Caco-2 (cell line): ENCODE data around the gene IL1F10. TPM values are rescaled to one million over a fixed set of nuclear protein-coding genes. Genes with fewer than 3 reads are reported as not detected.

Experiments
- BruUV-seq: library from RNA; stranded (reverse); fragments of 400-500 nt; replicated peaks from 2 replicates; lab custom pipeline; 2021; lab: Mats Ljungman, UMichigan
- CTCF ChIA-PET: fragments of 300-600 bp; sonication (Branson Sonifier 250); formaldehyde crosslinking; loops from one replicate; lab custom pipeline; 2022; ENCODE audit warnings: antibody characterized with exemption; lab: Charles Lee
- POLR2A ChIA-PET: fragments of 300-600 bp; sonication (Branson Sonifier 250); formaldehyde crosslinking; loops from one replicate; lab custom pipeline; 2022; ENCODE audit warnings: antibody characterized with exemption; lab: Charles Lee
- DNase-seq, 2 experiments: peaks; one replicate each; pipeline versions ENCODE4 v3.0.0 to v3.0.0-alpha.2; 2020 to 2022
- H3K27me3 ChIP-seq: replicated peaks from 2 replicates; pipeline ENCODE4 v1.6.0; 2011; ENCODE audit warnings: low read length; ENCODE audit not compliant: control insufficient read depth, insufficient read depth
- H3K36me3 ChIP-seq: 2 replicates; pipeline ENCODE4 v1.5.1; 2011; ENCODE audit warnings: low read length; ENCODE audit not compliant: control insufficient read depth, insufficient read depth
- H3K4me1 ChIP-seq: fragments of 250-450 bp; sonication (Bioruptor Pico); 2 replicates; pipeline ENCODE4 v1.5.1; 2020; ENCODE audit warnings: mild to moderate bottlenecking
- H3K4me3 ChIP-seq: 2 replicates; pipeline ENCODE4 v1.5.1; 2011; ENCODE audit warnings: low read depth, mild to moderate bottlenecking, control low read depth, low read length
- H3K9me3 ChIP-seq: fragments of 250-450 bp; sonication (Bioruptor Pico); 2 replicates; pipeline ENCODE4 v1.5.1; 2020; ENCODE audit warnings: mild to moderate bottlenecking, moderate library complexity
- H3K27ac Mint-ChIP-seq: one replicate; pipeline ENCODE4 v1.8.0; 2022; ENCODE audit warnings: mixed read lengths; ENCODE audit not compliant: unreplicated experiment
- H3K27me3 Mint-ChIP-seq: one replicate; pipeline ENCODE4 v1.8.0; 2022; ENCODE audit warnings: mixed read lengths; ENCODE audit not compliant: insufficient read depth, unreplicated experiment
- H3K36me3 Mint-ChIP-seq: one replicate; pipeline ENCODE4 v1.8.0; 2022; ENCODE audit warnings: mild to moderate bottlenecking, mixed read lengths; ENCODE audit not compliant: insufficient read depth, unreplicated experiment
- H3K4me1 Mint-ChIP-seq: one replicate; pipeline ENCODE4 v1.8.0; 2022; ENCODE audit warnings: low read depth, mixed read lengths; ENCODE audit not compliant: unreplicated experiment
- H3K4me3 Mint-ChIP-seq: one replicate; pipeline ENCODE4 v1.8.0; 2022; ENCODE audit warnings: mild to moderate bottlenecking, moderate library complexity, mixed read lengths; ENCODE audit not compliant: unreplicated experiment
- H3K9me3 Mint-ChIP-seq: one replicate; pipeline ENCODE4 v1.8.0; 2022; ENCODE audit warnings: mixed read lengths; ENCODE audit not compliant: unreplicated experiment
- intact Hi-C: fragments of 100-400 bp; cut with micrococcal nuclease; formaldehyde crosslinking; loops from one replicate; pipeline ENCODE4 v1.10.0; 2022; ENCODE audit not compliant: unreplicated experiment
- total RNA-seq: library from RNA; stranded (reverse); gene quantifications from 2 replicates; pipeline ENCODE4 v1.2.3, GENCODE V29; 2022
- TF ChIP-seq, protein P1 (sequence below), 2 experiments: fragments of 200-600 bp in 1 of 2; IDR thresholded peaks; 1 replicate in 1 of 2; 2 replicates in 1 of 2; pipeline versions ENCODE4 v1.5.1 to v1.8.0; 2011 to 2022; ENCODE audit warnings: antibody characterized with exemption in 1 of 2, control low read depth in 1 of 2, inconsistent platforms in 1 of 2, low read depth in 1 of 2, low read length in 1 of 2, mild to moderate bottlenecking in 1 of 2, moderate library complexity in 1 of 2; ENCODE audit not compliant: insufficient read depth in 1 of 2, severe bottlenecking in 1 of 2, unreplicated experiment in 1 of 2

IL1F10 gene
- total RNA-seq, 1 experiment from 2014 or later, result not detected

DNA sequence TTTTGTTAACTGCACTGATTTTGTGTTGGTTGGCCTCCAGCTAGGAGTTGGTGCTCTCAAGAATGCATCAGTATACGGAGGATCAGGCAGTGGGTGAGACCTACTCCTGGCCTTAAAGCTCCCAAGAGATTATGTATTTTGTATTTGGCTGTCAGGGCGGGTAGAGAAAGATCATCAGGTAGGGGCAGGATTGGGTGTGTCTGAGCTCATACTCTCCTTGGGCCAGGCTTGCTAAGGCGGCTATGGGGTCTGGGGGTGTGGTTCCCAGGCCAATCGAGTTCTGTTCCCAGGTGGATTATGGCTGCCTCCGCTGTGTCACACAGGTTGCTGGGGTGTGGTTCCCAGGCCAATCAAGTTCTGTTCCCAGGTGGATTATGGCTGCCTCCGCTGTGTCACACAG, 30.8 kb downstream of the IL1F10 start:
- Mint-ChIP-seq H3K27ac (no peak overlapping the region), H3K4me3 (no peak overlapping the region), H3K27me3 (no peaks in the 10 kb centered on the region), H3K9me3 (peaks cover 13% of the 10 kb centered on the region), H3K36me3 (no peaks in the 10 kb centered on the region), H3K4me1 (peaks cover 8% of the 10 kb centered on the region)
- ChIA-PET POLR2A (no interaction called here), CTCF (no interaction called here)
- Histone ChIP-seq H3K9me3 (peaks cover 15% of the 10 kb centered on the region), H3K27me3 (no peaks in the 10 kb centered on the region), H3K4me1 (peaks cover 5% of the 10 kb centered on the region), H3K36me3 (no peaks in the 10 kb centered on the region), H3K4me3 (no peak overlapping the region)
- DNase-seq, result no peak
- intact Hi-C loops, result no loop called here
- TF ChIP-seq, protein P1, sequence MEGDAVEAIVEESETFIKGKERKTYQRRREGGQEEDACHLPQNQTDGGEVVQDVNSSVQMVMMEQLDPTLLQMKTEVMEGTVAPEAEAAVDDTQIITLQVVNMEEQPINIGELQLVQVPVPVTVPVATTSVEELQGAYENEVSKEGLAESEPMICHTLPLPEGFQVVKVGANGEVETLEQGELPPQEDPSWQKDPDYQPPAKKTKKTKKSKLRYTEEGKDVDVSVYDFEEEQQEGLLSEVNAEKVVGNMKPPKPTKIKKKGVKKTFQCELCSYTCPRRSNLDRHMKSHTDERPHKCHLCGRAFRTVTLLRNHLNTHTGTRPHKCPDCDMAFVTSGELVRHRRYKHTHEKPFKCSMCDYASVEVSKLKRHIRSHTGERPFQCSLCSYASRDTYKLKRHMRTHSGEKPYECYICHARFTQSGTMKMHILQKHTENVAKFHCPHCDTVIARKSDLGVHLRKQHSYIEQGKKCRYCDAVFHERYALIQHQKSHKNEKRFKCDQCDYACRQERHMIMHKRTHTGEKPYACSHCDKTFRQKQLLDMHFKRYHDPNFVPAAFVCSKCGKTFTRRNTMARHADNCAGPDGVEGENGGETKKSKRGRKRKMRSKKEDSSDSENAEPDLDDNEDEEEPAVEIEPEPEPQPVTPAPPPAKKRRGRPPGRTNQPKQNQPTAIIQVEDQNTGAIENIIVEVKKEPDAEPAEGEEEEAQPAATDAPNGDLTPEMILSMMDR (IDR thresholded peaks at IDR 0.05; ENCODE audit: insufficient read depth in 1 of 2, low read depth in 1 of 2, low read length in 1 of 2, severe bottlenecking in 1 of 2, unreplicated experiment in 1 of 2), result no peak
- BruUV-seq, result no TSS peak

DNA sequence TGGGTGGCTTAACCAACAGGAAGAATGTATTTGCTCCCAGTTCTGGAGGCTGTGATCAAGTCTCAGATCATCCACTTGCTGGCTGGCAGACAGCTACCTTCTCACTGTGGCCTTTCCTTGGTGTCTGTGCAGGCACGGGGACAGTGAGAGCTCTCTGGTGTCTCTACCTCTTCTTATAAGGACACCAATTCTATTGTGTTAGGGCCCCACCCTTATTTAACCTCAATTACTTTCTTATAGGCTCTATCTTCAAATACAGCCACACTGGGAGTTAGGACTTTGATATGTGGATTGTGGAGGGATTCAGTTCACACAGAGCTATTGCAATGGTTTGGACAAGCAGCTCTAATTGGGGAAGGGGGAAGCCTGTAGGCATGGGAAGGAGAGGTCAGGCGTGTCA, 34.4 kb downstream of the IL1F10 start:
- Histone ChIP-seq H3K27me3 (no peaks in the 10 kb centered on the region), H3K4me1 (peaks cover 5% of the 10 kb centered on the region), H3K9me3 (0 out of 2 replicates have a peak, but pooled peaks cover 8% of the 10 kb centered on the region), H3K36me3 (no peaks in the 10 kb centered on the region), H3K4me3 (no peak overlapping the region)
- H3K36me3 Mint-ChIP-seq, result no peaks in the 10 kb centered on the region
- TF ChIP-seq, protein P1 (IDR thresholded peaks at IDR 0.05; ENCODE audit: insufficient read depth in 1 of 2, low read depth in 1 of 2, low read length in 1 of 2, severe bottlenecking in 1 of 2, unreplicated experiment in 1 of 2), result no peak
- intact Hi-C loops, result no loop called here
- ChIA-PET CTCF (interaction anchor here (1.3 kb wide), 1 partner anchor 36 kb away, joined by 4 read pairs; no protein-coding TSS in a partner anchor), POLR2A (no interaction called here)
- no TSS peak for BruUV-seq
- no peaks in the 10 kb centered on the region for H3K27me3 Mint-ChIP-seq
- H3K4me3 Mint-ChIP-seq, result no peak overlapping the region
- peaks cover 13% of the 10 kb centered on the region for H3K9me3 Mint-ChIP-seq
- DNase-seq, result no peak
- peaks cover 8% of the 10 kb centered on the region for H3K4me1 Mint-ChIP-seq
- H3K27ac Mint-ChIP-seq, result no peak overlapping the region

DNA sequence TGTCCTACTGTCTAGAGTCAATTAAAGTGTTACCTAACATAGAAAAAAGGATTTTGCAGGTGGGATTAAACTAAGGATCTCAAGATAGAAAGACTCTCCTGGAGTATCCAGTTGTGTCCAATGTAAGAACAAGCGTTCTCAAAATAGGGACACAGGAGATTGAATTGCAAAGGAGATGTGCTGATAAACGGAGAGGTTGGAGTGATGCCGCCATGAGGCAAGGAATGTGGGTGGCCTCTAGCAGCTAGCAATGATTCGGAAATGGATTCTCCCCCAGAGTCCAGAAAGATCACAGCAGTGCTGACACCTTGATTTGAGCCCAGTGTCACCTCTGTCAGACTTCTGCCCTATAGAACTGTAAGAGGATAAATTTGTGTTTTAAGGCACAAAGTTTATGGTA, 35.5 kb downstream of the IL1F10 start:
- Mint-ChIP-seq H3K9me3 (peaks cover 1% of the 10 kb centered on the region), H3K27ac (no peak overlapping the region), H3K36me3 (no peaks in the 10 kb centered on the region), H3K27me3 (no peaks in the 10 kb centered on the region), H3K4me3 (no peak overlapping the region), H3K4me1 (peaks cover 10% of the 10 kb centered on the region)
- DNase-seq, result no peak
- TF ChIP-seq, protein P1 (IDR thresholded peaks at IDR 0.05; ENCODE audit: insufficient read depth in 1 of 2, low read depth in 1 of 2, low read length in 1 of 2, severe bottlenecking in 1 of 2, unreplicated experiment in 1 of 2), result no peak
- Histone ChIP-seq H3K4me1 (peaks cover 5% of the 10 kb centered on the region), H3K36me3 (no peaks in the 10 kb centered on the region), H3K9me3 (0 out of 2 replicates have a peak, but pooled peaks cover 4% of the 10 kb centered on the region), H3K27me3 (no peaks in the 10 kb centered on the region), H3K4me3 (no peak overlapping the region)
- intact Hi-C loops, result no loop called here
- POLR2A ChIA-PET, result no interaction called here
- CTCF ChIA-PET, result no interaction called here
- no TSS peak for BruUV-seq
